ENCODE results near the gene SCFD1.
"Not testable (repeated sequence)": the region's sequence is repeated elsewhere in the genome, so short reads cannot be mapped to it uniquely, and the experiment has no call there.

The SCFD1 gene

GRCh38 chr14:30680776-30681175 is 58.7 kb downstream of the SCFD1 start:
- not testable (repeated sequence) for DNase-seq

- DNase-seq = no peak
These were observed 59.7 kb downstream of the SCFD1 start for GRCh38 chr14:30681752-30682355.

- DNase-seq = not testable (repeated sequence)
These were observed 68.6 kb downstream of the SCFD1 start for GRCh38 chr14:30690487-30691355.

- no peak for DNase-seq
These were observed 69.8 kb downstream of the SCFD1 start for GRCh38 chr14:30691751-30692398.

- DNase-seq = no peak
These were observed 70.5 kb downstream of the SCFD1 start for GRCh38 chr14:30692669-30693068.

GRCh38 chr14:30698463-30698862 is 76.3 kb downstream of the SCFD1 start:
- no peak for DNase-seq

- DNase-seq = no peak
These were observed 84.6 kb downstream of the SCFD1 start for GRCh38 chr14:30706704-30707103.

- DNase-seq = no peak
These were observed 86.0 kb downstream of the SCFD1 start for GRCh38 chr14:30708157-30708556.

GRCh38 chr14:30709201-30709600 is 87.1 kb downstream of the SCFD1 start:
- DNase-seq = no peak

GRCh38 chr14:30710876-30711275 is 88.8 kb downstream of the SCFD1 start:
- no peak for DNase-seq

- no peak for DNase-seq
These were observed 97.0 kb downstream of the SCFD1 start for GRCh38 chr14:30719137-30719536.

- DNase-seq = no peak
These were observed 103.6 kb downstream of the SCFD1 start for GRCh38 chr14:30725763-30726162.

- DNase-seq = no peak
These were observed 106.4 kb downstream of the SCFD1 start for GRCh38 chr14:30728471-30728870.

GRCh38 chr14:30737916-30738315 is 115.8 kb downstream of the SCFD1 start:
- no peak for DNase-seq

GRCh38 chr14:30738978-30739377 is 116.9 kb downstream of the SCFD1 start:
- no peak for DNase-seq

GRCh38 chr14:30748343-30748742 is 126.2 kb downstream of the SCFD1 start:
- DNase-seq = no peak

- no peak for DNase-seq
These were observed 129.7 kb downstream of the SCFD1 start for GRCh38 chr14:30751646-30752416.

- no peak for DNase-seq
These were observed 131.3 kb downstream of the SCFD1 start for GRCh38 chr14:30753452-30753851.

- DNase-seq = no peak
These were observed 132.7 kb downstream of the SCFD1 start for GRCh38 chr14:30754778-30755177.

GRCh38 chr14:30756594-30756993 is 134.5 kb downstream of the SCFD1 start:
- no peak for DNase-seq

GRCh38 chr14:30757082-30757481 is 135.0 kb downstream of the SCFD1 start:
- DNase-seq = no peak

GRCh38 chr14:30759172-30760125 is 137.3 kb downstream of the SCFD1 start:
- DNase-seq = no peak

Measured in NCI-H748 treated with DMSO at 0.1 percent for 48 hours (cell line).